ENCODE measurements around the gene IFT43. TPM values are rescaled to one million over a fixed set of nuclear protein-coding genes. Genes with fewer than 3 reads are reported as not detected.

Gene IFT43
- total RNA-seq, 1 experiment from 2014 or later = 98.8 TPM

GRCh38 chr14:76104802-76105355, 119.3 kb downstream of the IFT43 start:
- Histone ChIP-seq H3F3A (ENCODE audit: insufficient read depth, low read depth) (no peaks in the 10 kb centered on the region), H3K27me3 (ENCODE audit: insufficient read depth, low read depth) (peaks cover 95% of the 10 kb centered on the region), H3K4me2 (no peak overlapping the region), H3K79me2 (ENCODE audit: low read depth) (no peaks in the 10 kb centered on the region), H2AFZ (no peak overlapping the region), H3K36me3 (ENCODE audit: low read depth) (no peaks in the 10 kb centered on the region), H3K4me1 (replicated peaks; ENCODE audit: insufficient read depth) (no peaks in the 10 kb centered on the region), H3K9me3 (ENCODE audit: insufficient read depth, low read depth) (no peaks in the 10 kb centered on the region), H3K4me3 (no peak overlapping the region), H3K9me2 (ENCODE audit: insufficient read depth) (no peaks in the 10 kb centered on the region), H4K20me1 (ENCODE audit: insufficient read depth) (no peaks in the 10 kb centered on the region), H3K27ac (no peak overlapping the region)
- ChIA-PET POLR2A (ENCODE audit: unreplicated experiment) (no interaction called here), CTCF (no interaction called here)
- TF ChIP-seq EZH2 (IDR thresholded peaks at IDR 0.05; ENCODE audit: low read depth) = no peak
- TF ChIP-seq CTCF (conservative IDR thresholded peaks at IDR 0.05) = no peak
- intact Hi-C loops (cut with micrococcal nuclease; ENCODE audit: unreplicated experiment) = no loop called here
- no TSS peak for BruUV-seq (replicated peaks)
- DNase-seq = no peak

DNA sequence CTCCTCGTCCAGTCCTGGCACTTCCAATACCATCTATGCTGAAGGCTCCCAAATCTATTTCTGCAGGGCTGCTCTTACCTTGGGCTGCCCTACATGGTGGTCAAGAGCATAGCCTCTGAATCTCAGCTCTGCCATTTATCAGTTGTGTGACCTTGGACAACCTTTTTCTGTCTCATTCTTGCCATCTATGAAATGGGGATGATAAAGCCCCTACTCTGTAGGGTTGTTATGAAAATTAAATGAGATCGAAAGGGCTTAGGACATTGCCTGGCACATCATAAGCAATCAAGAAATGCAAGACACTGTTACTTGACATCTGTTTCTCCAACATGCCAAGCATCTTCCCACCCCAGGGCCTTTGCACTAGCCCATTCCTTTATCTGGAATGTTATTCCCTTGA, 120.6 kb downstream of the IFT43 start:
- TF ChIP-seq CTCF (conservative IDR thresholded peaks at IDR 0.05) = no peak
- CTCF ChIA-PET = no interaction called here

GRCh38 chr14:76109087-76109880, 123.7 kb downstream of the IFT43 start:
- CTCF ChIA-PET = interaction anchor here (0.6 kb wide), 1 partner anchor 17 kb away, joined by 6 read pairs; no protein-coding TSS in a partner anchor
- DNase-seq = peak; percentile 68 to 70

More for the DNA sequence above, 120.6 kb downstream of the IFT43 start:
- Histone ChIP-seq H3K79me2 (ENCODE audit: low read depth) (no peaks in the 10 kb centered on the region), H3K36me3 (ENCODE audit: low read depth) (no peaks in the 10 kb centered on the region), H3K9me2 (ENCODE audit: insufficient read depth) (no peaks in the 10 kb centered on the region), H2AFZ (no peak overlapping the region), H3K27me3 (ENCODE audit: insufficient read depth, low read depth) (peaks cover 95% of the 10 kb centered on the region), H3K4me2 (no peak overlapping the region), H3F3A (ENCODE audit: insufficient read depth, low read depth) (no peaks in the 10 kb centered on the region), H3K9me3 (ENCODE audit: insufficient read depth, low read depth) (no peaks in the 10 kb centered on the region), H3K27ac (no peak overlapping the region), H3K4me1 (replicated peaks; ENCODE audit: insufficient read depth) (no peaks in the 10 kb centered on the region), H3K4me3 (no peak overlapping the region), H4K20me1 (ENCODE audit: insufficient read depth) (no peaks in the 10 kb centered on the region)
- POLR2A ChIA-PET (ENCODE audit: unreplicated experiment) = no interaction called here
- intact Hi-C loops (cut with micrococcal nuclease; ENCODE audit: unreplicated experiment) = no loop called here
- no TSS peak for BruUV-seq (replicated peaks)
- DNase-seq = no peak

More at GRCh38 chr14:76109087-76109880, 123.7 kb downstream of the IFT43 start:
- H3F3A ChIP-seq (ENCODE audit: insufficient read depth, low read depth) = no peaks in the 10 kb centered on the region
- POLR2A ChIA-PET (ENCODE audit: unreplicated experiment) = interaction anchor here (0.6 kb wide), 3 partner anchors 314 to 953 kb away, joined by 3 to 12 read pairs (median 11); no protein-coding TSS in a partner anchor
- no TSS peak for BruUV-seq (replicated peaks)
- peaks cover 96% of the 10 kb centered on the region for H3K27me3 ChIP-seq (ENCODE audit: insufficient read depth, low read depth)
- intact Hi-C loops (cut with micrococcal nuclease; ENCODE audit: unreplicated experiment) = no loop called here
- no peak overlapping the region for H3K27ac ChIP-seq
- no peak overlapping the region for H2AFZ ChIP-seq
- no peaks in the 10 kb centered on the region for H3K36me3 ChIP-seq (ENCODE audit: low read depth)
- no peaks in the 10 kb centered on the region for H3K4me1 ChIP-seq (replicated peaks; ENCODE audit: insufficient read depth)
- no peaks in the 10 kb centered on the region for H3K9me3 ChIP-seq (ENCODE audit: insufficient read depth, low read depth)
- no peak for TF ChIP-seq EZH2 (IDR thresholded peaks at IDR 0.05; ENCODE audit: low read depth)
- no peak for TF ChIP-seq CTCF (conservative IDR thresholded peaks at IDR 0.05)
- H3K4me3 ChIP-seq = no peak overlapping the region
- H4K20me1 ChIP-seq (ENCODE audit: insufficient read depth) = no peaks in the 10 kb centered on the region
- no peaks in the 10 kb centered on the region for H3K79me2 ChIP-seq (ENCODE audit: low read depth)
- H3K4me2 ChIP-seq = no peak overlapping the region
- no peaks in the 10 kb centered on the region for H3K9me2 ChIP-seq (ENCODE audit: insufficient read depth)

Data from PC-9 (cell line).